Karpas-422 (cell line): Measurements from ENCODE around the gene NARS2. TPM values are rescaled to one million over a fixed set of nuclear protein-coding genes. Genes with fewer than 3 reads are reported as not detected.
"Not testable (repeated sequence)": the region's sequence is repeated elsewhere in the genome, so short reads cannot be mapped to it uniquely, and the experiment has no call there.

ENCODE experiments used
- DNase-seq: peaks from one replicate; pipeline ENCODE4 v3.0.0-alpha.2; 2015
- H2AFZ ChIP-seq: fragments of 200-600 bp; sonication (generic); 2 replicates; pipeline ENCODE4 v1.6.1; 2014; ENCODE audit warnings: antibody characterized with exemption, low read length, mixed read lengths
- H3K27ac ChIP-seq: fragments of 200-600 bp; sonication (generic); 2 replicates; pipeline ENCODE4 v1.5.1; 2014; ENCODE audit warnings: mild to moderate bottlenecking, low read length, moderate library complexity
- H3K27me3 ChIP-seq: fragments of 200-600 bp; sonication (generic); 2 replicates; pipeline ENCODE4 v1.6.1; 2014; ENCODE audit warnings: low read length, mixed read lengths
- H3K36me3 ChIP-seq: fragments of 200-600 bp; sonication (generic); 2 replicates; pipeline ENCODE4 v1.6.1; 2014; ENCODE audit warnings: low read length, mixed read lengths; ENCODE audit not compliant: insufficient read depth
- H3K4me1 ChIP-seq: fragments of 200-600 bp; sonication (generic); 2 replicates; pipeline ENCODE4 v1.6.1; 2014; ENCODE audit warnings: mild to moderate bottlenecking, low read length, mixed read lengths
- H3K4me2 ChIP-seq: fragments of 200-600 bp; sonication (generic); 2 replicates; pipeline ENCODE4 v1.6.1; 2014; ENCODE audit warnings: low read length, low read depth, mild to moderate bottlenecking; ENCODE audit not compliant: poor library complexity, severe bottlenecking
- H3K4me3 ChIP-seq: fragments of 200-600 bp; sonication (generic); 2 replicates; pipeline ENCODE4 v1.5.1; 2014; ENCODE audit warnings: mild to moderate bottlenecking, antibody characterized with exemption, low read length, mixed read lengths
- H3K79me2 ChIP-seq: fragments of 200-600 bp; sonication (generic); 2 replicates; pipeline ENCODE4 v1.6.1; 2014; ENCODE audit warnings: mild to moderate bottlenecking, low read length, mixed read lengths
- H3K9ac ChIP-seq: fragments of 200-600 bp; sonication (generic); 2 replicates; pipeline ENCODE4 v1.6.0; 2014; ENCODE audit warnings: low read length
- H3K9me2 ChIP-seq: fragments of 200-600 bp; sonication (generic), shearing (Covaris generic); replicated peaks from 2 replicates; pipeline ENCODE4 v1.6.0; 2014; ENCODE audit warnings: mild to moderate bottlenecking, low read length, moderate library complexity; ENCODE audit not compliant: insufficient read depth
- H3K9me3 ChIP-seq: fragments of 300-700, 200-600 bp; sonication (generic); 2 replicates; pipeline ENCODE4 v1.6.1; 2014; ENCODE audit warnings: low read length, mixed read lengths
- H4K20me1 ChIP-seq: fragments of 200-600 bp; sonication (generic); 2 replicates; pipeline ENCODE4 v1.6.1; 2014; ENCODE audit warnings: mild to moderate bottlenecking, antibody characterized with exemption, low read length, low read depth; ENCODE audit not compliant: insufficient read depth
- total RNA-seq: library from RNA; depleted of rRNA; stranded (reverse); fragments of >200 nt; shearing (Covaris generic); gene quantifications from 2 replicates; pipeline ENCODE4 v1.2.3, GENCODE V29; 2014; ENCODE audit warnings: low replicate concordance

Gene NARS2
- total RNA-seq, 1 experiment from 2014 or later = 33.3 TPM

DNA sequence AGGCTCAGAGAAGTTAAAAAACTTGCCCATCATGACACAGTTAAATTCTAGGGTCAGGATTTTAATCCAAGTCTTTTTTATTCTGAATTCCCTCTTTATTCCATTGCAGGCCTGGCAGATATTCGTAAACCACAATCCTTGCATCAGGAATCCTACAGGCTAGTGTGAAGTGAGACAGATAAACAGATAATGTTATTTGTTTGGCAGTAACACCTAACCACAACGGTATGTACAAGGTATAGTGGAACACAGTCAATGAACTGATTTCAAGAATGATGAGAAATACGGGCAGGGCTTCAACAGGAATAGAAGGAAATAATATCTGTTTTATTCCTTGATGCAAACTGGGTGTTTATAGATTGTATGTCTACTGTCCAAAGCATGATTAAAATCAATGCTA lies 32.0 kb upstream of the NARS2 start:
- no peaks in the 10 kb centered on the region for H3K36me3 ChIP-seq
- H4K20me1 ChIP-seq = no peaks in the 10 kb centered on the region
- H3K27ac ChIP-seq = no peak overlapping the region
- H3K4me2 ChIP-seq = no peak overlapping the region
- no peak overlapping the region for H2AFZ ChIP-seq
- H3K4me1 ChIP-seq = no peaks in the 10 kb centered on the region
- 0 out of 2 replicates have a peak, but pooled peaks cover 3% of the 10 kb centered on the region for H3K9me2 ChIP-seq
- no peaks in the 10 kb centered on the region for H3K79me2 ChIP-seq
- no peaks in the 10 kb centered on the region for H3K27me3 ChIP-seq
- H3K4me3 ChIP-seq = no peak overlapping the region
- H3K9ac ChIP-seq = no peak overlapping the region
- no peaks in the 10 kb centered on the region for H3K9me3 ChIP-seq
- no peak for DNase-seq

DNA sequence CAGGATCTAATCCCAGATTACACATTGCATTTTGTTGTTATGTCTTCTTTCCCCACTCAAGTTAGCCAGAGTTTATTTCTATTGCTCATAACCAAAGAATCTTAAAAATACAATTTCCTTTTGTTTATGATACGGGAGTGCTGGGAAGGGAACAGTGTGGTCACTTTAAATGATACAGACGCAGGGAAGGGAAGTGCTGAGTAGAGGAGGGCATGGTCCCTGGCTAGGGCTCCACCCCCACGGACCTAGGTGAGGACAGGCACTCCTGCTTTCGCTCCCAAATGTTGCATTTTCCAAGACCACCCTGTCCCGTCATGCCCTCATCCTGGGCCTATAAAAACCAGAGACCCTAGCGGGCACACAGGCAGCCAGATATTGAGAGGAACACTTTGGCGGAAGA lies 30.6 kb upstream of the NARS2 start:
- Histone ChIP-seq H4K20me1 (no peaks in the 10 kb centered on the region), H3K27me3 (no peaks in the 10 kb centered on the region), H3K4me2 (no peak overlapping the region), H3K27ac (no peak overlapping the region), H3K9me3 (no peaks in the 10 kb centered on the region), H2AFZ (no peak overlapping the region), H3K36me3 (no peaks in the 10 kb centered on the region), H3K9ac (no peak overlapping the region), H3K4me1 (no peaks in the 10 kb centered on the region), H3K4me3 (no peak overlapping the region), H3K79me2 (no peaks in the 10 kb centered on the region), H3K9me2 (no peaks in the 10 kb centered on the region)
- DNase-seq = no peak

DNA sequence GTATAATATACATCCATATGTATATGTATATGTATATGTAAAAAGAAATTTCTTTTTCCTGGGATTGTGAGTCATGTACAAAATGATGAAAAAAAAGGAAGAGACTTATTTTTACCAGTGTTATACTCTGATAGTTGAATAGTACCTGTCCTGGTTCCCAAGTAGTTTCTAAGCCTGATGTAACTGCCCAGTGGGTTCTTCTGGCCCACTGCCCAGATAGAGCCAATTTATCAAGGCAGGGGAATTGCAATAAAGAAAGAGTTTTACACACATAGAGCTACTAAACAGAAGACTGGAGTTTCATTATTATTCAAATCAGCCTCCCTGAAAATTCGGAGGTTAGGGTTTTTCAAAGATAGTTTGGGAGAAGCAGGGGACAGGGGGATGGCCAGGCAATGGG lies 29.1 kb upstream of the NARS2 start:
- H3K27ac ChIP-seq = no peak overlapping the region

DNA sequence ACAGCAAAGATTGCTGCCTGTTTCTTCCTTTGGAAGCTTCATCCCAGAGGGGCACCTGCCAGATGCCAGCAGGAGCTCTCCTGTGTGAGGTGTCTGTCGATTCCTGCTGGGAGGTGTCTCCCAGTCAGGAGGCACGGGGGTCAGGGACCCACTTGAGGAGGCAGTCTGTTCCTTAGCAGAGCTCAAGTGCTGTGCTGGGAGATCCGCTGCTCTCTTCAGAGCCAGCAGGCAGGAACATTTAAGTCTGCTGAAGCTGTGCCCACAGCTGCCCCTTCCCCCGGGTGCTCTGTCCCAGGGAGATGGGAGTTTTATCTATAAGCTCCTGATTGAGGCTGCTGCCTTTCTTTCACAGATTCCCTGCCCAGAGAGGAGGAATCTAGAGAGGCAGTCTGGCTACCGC lies 28.1 kb upstream of the NARS2 start:
- not testable (repeated sequence) for H3K9me2 ChIP-seq, H3K79me2 ChIP-seq, H3K9me3 ChIP-seq, H3K27me3 ChIP-seq, DNase-seq, H3K36me3 ChIP-seq, H4K20me1 ChIP-seq, H3K4me3 ChIP-seq, H3K4me1 ChIP-seq, H3K4me2 ChIP-seq, H3K9ac ChIP-seq, H3K27ac ChIP-seq, H2AFZ ChIP-seq

More for the DNA sequence above, 29.1 kb upstream of the NARS2 start:
- no peaks in the 10 kb centered on the region for H3K4me1 ChIP-seq
- no peaks in the 10 kb centered on the region for H3K27me3 ChIP-seq
- H4K20me1 ChIP-seq = no peaks in the 10 kb centered on the region
- no peak overlapping the region for H3K9ac ChIP-seq
- H3K9me2 ChIP-seq = no peaks in the 10 kb centered on the region
- H3K4me2 ChIP-seq = no peak overlapping the region
- no peak for DNase-seq
- H3K9me3 ChIP-seq = no peaks in the 10 kb centered on the region
- no peaks in the 10 kb centered on the region for H3K79me2 ChIP-seq
- H3K4me3 ChIP-seq = no peak overlapping the region
- H3K36me3 ChIP-seq = no peaks in the 10 kb centered on the region
- H2AFZ ChIP-seq = no peak overlapping the region

DNA sequence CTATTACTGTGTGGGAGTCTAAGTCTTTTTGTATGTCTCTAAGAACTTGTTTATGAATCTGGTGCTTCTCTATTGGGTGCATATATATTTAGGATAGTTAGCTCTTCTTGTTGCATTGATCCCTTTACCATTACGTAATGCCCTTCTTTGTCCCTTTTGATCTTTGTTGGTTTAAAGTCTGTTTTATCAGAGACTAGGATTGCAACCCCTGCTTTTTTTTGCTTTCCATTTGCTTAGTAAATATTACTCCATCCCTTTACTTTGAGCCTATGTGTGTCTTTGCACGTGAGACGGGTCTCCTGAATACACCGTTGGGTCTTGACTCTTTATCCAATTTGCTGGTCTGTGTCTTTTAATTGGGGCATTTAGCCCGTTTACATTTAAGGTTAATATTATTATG lies 26.4 kb upstream of the NARS2 start:
- not testable (repeated sequence) for H4K20me1 ChIP-seq, H3K79me2 ChIP-seq, H3K36me3 ChIP-seq, H3K4me1 ChIP-seq, H3K4me2 ChIP-seq, DNase-seq, H3K27ac ChIP-seq, H3K4me3 ChIP-seq, H3K9me3 ChIP-seq, H3K9me2 ChIP-seq, H3K27me3 ChIP-seq, H2AFZ ChIP-seq, H3K9ac ChIP-seq

DNA sequence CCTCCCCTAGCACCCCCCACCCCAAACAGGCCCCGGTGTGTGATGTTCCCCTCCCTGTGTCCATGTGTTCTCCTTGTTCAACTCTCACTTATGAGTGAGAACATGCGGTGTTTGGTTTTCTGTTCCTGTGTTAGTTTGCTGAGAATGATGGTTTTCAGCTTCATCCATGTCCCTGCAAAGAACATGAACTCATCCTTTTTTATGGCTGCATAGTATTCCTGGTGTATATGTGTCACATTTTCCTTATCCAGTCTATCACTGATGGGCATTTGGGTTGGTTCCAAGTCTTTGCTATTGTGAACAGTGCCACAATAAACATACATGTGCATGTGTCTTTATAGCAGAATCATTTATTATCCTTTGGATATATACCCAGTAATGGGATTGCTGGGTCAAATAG lies 22.9 kb upstream of the NARS2 start:
- H3K9me2 ChIP-seq, H4K20me1 ChIP-seq, H3K27ac ChIP-seq, H3K9me3 ChIP-seq, H3K36me3 ChIP-seq, H3K79me2 ChIP-seq, H3K4me1 ChIP-seq, H3K9ac ChIP-seq, H3K4me3 ChIP-seq, H2AFZ ChIP-seq, DNase-seq, H3K4me2 ChIP-seq, H3K27me3 ChIP-seq: not testable (repeated sequence)

DNA sequence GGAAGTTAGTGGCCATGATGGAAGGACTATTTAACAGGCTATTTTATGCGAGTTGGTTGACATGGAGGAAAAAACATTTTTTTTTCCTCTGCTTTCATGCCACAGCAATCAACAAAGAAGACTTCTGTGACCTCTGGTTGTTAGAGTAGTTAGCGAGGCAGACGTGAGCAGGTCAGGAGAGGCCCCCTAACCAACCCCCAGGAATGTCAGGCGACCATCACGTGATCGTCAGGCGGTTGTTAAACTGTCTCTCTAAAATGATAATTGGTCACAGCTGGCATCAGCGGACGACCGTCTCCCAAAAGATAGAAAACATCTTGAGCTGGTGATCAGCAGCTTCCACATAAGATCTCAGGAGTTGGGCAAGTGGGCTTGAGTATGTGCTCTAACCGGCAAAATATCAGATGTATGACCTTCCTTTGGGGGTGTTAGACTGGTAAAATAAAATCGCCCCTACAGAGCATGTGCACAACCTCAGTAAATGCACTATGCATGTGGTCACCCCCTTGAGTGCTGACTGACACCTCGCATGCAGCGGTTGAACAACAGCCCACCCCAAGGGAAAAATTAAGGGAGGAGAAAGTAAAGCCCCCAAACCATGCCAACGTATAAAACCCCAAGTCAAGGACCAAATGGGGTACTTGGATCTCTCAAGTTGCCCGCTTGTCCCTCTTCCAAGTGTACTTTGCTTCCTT lies 20.9 kb upstream of the NARS2 start:
- no peaks in the 10 kb centered on the region for H3K36me3 ChIP-seq
- no peaks in the 10 kb centered on the region for H3K9me3 ChIP-seq
- H3K4me2 ChIP-seq = no peak overlapping the region
- H3K27ac ChIP-seq = no peak overlapping the region
- H3K4me1 ChIP-seq = no peaks in the 10 kb centered on the region
- no peaks in the 10 kb centered on the region for H4K20me1 ChIP-seq
- no peak overlapping the region for H3K4me3 ChIP-seq
- H3K79me2 ChIP-seq = no peaks in the 10 kb centered on the region
- H2AFZ ChIP-seq = no peak overlapping the region
- no peak overlapping the region for H3K9ac ChIP-seq
- no peaks in the 10 kb centered on the region for H3K9me2 ChIP-seq
- H3K27me3 ChIP-seq = no peaks in the 10 kb centered on the region
- no peak for DNase-seq

DNA sequence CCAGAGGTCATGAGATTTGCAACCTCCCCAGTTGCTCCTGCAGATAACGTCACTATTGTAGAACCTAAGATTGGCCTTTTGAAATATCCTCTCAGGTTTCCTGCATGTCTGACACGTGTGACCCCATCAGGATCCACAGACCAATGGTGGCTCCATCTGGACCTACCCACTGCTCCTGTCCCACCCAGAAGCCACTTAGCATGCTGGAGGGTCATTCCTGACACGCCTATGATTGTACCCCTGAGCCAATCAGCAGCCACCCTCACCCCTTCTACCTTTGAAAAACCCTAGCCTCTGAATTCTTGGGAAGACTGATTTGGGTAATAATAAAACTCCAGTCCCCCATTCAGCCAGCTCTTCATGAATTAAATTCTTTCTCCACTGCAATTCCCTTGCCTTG lies 20.1 kb upstream of the NARS2 start:
- H2AFZ ChIP-seq = no peak overlapping the region
- no peaks in the 10 kb centered on the region for H4K20me1 ChIP-seq
- H3K9me2 ChIP-seq = no peaks in the 10 kb centered on the region
- no peaks in the 10 kb centered on the region for H3K79me2 ChIP-seq
- no peaks in the 10 kb centered on the region for H3K36me3 ChIP-seq
- no peak overlapping the region for H3K4me2 ChIP-seq
- no peaks in the 10 kb centered on the region for H3K9me3 ChIP-seq
- no peak overlapping the region for H3K4me3 ChIP-seq
- no peaks in the 10 kb centered on the region for H3K4me1 ChIP-seq
- H3K27me3 ChIP-seq = no peaks in the 10 kb centered on the region
- H3K27ac ChIP-seq = no peak overlapping the region
- DNase-seq = no peak
- no peak overlapping the region for H3K9ac ChIP-seq

DNA sequence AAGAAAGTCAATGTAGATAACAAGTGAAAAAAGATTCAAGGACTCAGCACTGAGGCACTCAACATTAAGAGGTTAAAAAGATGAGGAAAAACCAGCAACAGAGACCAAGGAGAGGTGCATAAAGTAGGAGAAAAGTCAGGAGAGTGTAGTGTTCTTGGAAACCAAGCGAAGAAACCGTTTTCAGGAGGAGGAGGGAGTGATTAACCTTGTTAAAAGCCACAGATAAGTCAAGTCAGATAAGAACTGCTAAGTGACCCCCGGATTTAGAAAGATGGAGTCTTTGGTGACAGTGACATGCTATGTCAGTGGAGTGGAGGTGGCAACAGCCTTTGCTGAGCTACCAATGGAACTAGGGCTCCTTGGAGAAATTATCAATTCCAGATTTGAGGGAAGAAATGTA lies 13.9 kb upstream of the NARS2 start:
- Histone ChIP-seq H3K4me2 (no peak overlapping the region), H3K9me2 (no peaks in the 10 kb centered on the region), H3K9me3 (peaks cover 7% of the 10 kb centered on the region), H3K4me1 (no peaks in the 10 kb centered on the region), H3K27ac (no peak overlapping the region), H4K20me1 (no peaks in the 10 kb centered on the region), H3K4me3 (no peak overlapping the region), H2AFZ (no peak overlapping the region), H3K9ac (no peak overlapping the region), H3K79me2 (no peaks in the 10 kb centered on the region), H3K27me3 (no peaks in the 10 kb centered on the region), H3K36me3 (no peaks in the 10 kb centered on the region)
- DNase-seq = no peak
